ENCODE measurements around the gene COPRS. TPM values are rescaled to one million over a fixed set of nuclear protein-coding genes. Genes with fewer than 3 reads are reported as not detected.
"Not testable (repeated sequence)": the region's sequence is repeated elsewhere in the genome, so short reads cannot be mapped to it uniquely, and the experiment has no call there.

The COPRS gene
- polyA plus RNA-seq, 3 donors = 40.7 to 48.4 (median 45.5) TPM

GRCh38 chr17:31857920-31858641, 963 bp downstream of the COPRS start:
- no peak for DNase-seq

DNA sequence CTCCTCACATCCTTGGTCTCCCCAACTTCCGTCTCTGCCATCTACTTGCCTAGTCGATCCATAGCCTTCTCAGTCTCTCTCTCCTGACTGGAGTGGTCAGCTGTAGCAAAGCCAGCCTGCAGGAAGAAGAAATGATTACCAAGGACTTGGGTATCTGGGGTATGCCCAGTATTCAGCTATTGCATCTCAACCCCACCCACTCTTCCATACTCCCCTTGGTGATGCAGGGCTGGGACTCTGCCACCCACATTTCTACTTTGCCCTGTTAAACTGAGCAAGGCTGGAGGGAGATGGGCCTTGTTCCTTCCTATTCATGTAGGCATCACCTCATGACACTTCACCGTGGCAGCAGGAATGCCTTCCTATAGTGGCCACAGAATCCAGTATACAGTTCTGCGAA, 2.3 kb downstream of the COPRS start:
- DNase-seq = no peak

- no peak for DNase-seq
Observed at GRCh38 chr17:31854672-31855071, 4.4 kb downstream of the COPRS start.

GRCh38 chr17:31853911-31854470, 5.1 kb downstream of the COPRS start:
- no peak for DNase-seq

DNA sequence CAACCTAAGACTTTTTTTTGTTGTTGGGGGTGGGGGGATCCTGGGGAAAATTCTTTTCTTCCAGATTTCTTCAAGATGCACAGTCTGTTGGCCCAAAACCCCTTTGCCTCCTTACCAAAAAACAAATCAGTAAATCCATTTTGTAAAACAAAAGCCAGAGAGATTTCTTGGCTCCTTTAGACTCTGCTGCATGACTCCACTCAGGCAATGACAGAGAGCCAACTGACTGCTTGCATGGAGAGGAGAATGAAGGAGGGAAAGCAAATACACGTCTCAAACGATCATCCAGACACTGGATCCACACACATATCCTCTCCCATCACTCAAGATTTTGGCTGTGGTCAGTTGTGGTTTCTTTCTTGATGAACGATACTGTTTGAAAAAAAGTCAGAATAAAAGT, 13.8 kb downstream of the COPRS start:
- no peak for DNase-seq

GRCh38 chr17:31843070-31843745, 15.8 kb downstream of the COPRS start:
- no peak for DNase-seq

- peak; percentile 79 for DNase-seq
Observed at GRCh38 chr17:31842195-31843069, 16.6 kb downstream of the COPRS start.

DNA sequence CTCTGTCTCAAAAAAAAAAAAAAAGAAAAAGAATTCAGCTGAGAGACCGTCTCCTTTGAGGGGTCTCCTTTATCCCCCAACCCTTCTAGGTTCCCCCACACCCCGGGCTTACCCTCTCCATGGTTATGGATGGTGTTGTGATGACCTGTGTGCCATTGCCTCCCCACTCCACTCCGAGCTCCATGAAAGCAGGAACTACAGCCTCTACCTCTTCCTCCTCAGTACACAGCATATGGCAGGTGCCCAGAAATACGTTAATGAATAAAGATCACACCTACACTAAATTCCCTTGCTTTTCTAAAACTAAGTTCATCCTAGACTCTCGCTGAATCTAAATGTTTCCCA, 17.2 kb downstream of the COPRS start:
- DNase-seq = no peak

DNA sequence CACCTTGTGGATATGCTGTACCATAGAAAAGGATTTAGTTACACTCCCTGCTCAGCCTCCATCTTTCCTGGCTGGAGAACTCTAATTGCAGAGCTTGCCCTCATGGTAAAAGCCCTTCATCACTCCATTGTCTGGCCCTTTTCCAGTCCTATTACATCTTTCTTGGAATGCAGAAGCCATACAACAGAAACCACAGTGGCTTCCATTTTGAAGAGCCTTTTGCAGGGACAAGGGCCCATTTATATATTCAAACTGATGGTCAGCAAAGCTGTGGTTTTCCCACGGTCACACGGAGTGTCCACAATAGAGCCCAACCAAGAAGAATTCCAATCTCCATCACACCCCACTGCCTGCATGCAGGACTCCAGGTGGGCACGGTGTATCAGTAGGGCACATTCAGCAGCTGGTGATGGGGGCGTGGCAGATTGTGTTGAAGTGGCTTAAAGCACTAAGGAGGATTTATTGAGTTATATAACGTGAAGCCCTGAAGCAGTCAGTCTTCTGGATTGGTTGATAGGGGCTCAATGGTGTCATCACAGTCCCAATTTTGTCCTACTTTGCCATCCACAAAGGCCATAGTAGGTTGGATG, 20.3 kb downstream of the COPRS start:
- DNase-seq = no peak

GRCh38 chr17:31835984-31836383, 23.1 kb downstream of the COPRS start:
- DNase-seq = no peak

GRCh38 chr17:31834448-31834847, 24.6 kb downstream of the COPRS start:
- no peak for DNase-seq

GRCh38 chr17:31832746-31833145, 26.3 kb downstream of the COPRS start:
- DNase-seq = no peak

DNA sequence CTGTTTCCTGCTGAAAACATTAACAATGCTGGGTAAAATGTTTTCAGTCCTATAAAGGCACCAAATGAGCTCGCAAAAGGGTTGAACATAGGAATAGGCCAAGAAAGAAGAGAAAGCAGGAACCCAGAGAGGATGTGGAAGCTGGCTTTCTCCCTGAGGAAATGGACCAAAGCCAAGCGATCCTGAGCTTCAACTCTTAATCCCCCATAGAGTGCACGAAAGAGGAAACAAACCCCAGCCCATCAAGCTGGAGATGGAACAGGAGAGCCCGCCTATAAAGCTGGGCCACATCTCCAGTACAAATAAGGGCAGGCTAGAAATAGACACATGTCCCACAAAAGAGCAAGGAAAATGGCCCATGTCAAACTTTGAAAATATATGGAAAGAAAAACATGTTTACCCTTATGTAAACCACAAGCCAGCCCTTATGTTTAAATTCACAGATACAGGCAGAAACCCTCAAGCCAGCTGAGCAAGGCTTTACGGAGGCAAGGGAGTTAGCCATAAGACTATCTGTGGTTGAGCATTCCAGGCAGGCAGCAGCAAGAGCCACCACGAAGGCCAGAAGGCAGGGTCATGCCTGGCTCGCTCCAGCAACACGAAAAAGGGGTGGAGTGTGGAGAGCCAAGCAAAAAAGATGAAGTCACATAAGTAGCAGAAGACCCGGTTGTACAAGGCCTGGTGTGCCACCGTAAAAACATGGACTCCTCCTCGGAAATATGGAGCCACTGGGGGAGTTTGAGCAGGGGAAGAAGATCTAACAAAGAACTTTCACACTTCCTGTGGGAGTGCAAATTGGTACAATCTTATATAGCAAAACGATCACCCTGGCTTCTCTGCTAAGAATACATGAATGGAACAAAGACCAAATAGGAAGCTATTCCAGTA, 27.8 kb downstream of the COPRS start:
- DNase-seq = no peak

DNA sequence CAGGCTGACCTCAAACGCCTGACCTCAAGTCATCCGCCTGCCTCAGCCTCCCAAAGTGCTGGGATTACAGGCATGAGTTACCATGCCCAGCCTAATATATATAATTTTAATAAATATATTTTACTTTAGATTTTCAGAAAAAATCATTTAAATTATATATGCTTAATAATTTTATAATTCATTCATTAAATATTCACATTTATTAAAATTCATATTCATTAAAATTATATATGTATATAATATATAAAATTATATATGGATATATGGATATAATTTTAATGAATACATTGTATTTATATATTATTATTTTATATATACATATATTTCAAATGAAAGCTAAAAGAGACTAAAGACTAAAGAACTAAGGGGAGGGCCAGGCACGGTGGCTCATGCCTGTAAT, 29.4 kb downstream of the COPRS start:
- DNase-seq = no peak

DNA sequence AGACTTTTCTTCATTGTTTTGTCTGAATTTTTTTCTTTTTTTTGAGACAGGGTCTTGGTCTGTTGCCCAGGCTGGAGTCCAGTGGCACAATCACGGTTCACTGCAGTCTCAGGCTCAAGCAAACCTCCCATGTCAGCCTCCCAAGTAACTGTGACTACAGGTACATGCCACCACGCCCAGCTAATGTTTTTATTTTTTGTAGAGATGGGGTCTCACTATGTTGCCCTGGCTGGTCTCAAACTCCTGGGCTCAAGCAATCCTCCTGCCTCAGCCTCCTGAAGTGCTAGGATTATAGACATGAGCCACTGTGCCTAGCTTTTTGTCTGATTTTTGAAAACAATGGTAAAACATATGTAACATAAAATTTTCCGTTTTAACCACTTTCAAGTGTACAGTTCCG, 30.1 kb downstream of the COPRS start:
- not testable (repeated sequence) for DNase-seq

GRCh38 chr17:31825961-31826691, 32.9 kb downstream of the COPRS start:
- no peak for DNase-seq

DNA sequence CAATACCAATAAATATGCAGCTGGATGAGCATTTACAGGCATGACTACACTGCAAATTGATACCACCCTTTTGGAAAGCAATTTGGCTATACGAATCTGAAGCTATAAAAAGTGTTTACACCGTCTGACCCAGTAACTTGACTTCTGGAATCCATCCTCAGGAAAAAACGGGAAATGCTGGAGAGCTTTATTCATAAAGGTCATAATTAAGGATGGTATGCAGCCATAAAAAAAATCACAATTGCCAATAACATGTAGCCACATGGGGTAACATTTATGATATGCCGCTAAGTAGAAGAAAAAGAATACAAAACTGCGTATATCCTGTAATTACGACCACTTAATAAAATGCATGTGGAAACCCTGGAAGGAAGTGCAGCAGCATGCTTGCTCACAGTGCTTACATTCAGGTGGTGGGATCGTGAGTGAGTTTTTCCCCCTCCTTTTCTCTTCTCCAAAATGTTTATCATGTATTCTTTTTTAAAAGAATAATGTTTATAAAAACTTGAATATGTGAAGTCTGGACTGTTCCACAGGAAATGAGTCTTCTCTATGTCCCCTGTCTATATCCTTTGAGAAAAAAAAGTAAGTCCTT, 34.2 kb downstream of the COPRS start:
- no peak for DNase-seq

- DNase-seq = no peak
Observed at GRCh38 chr17:31823014-31823413, 36.0 kb downstream of the COPRS start.

DNA sequence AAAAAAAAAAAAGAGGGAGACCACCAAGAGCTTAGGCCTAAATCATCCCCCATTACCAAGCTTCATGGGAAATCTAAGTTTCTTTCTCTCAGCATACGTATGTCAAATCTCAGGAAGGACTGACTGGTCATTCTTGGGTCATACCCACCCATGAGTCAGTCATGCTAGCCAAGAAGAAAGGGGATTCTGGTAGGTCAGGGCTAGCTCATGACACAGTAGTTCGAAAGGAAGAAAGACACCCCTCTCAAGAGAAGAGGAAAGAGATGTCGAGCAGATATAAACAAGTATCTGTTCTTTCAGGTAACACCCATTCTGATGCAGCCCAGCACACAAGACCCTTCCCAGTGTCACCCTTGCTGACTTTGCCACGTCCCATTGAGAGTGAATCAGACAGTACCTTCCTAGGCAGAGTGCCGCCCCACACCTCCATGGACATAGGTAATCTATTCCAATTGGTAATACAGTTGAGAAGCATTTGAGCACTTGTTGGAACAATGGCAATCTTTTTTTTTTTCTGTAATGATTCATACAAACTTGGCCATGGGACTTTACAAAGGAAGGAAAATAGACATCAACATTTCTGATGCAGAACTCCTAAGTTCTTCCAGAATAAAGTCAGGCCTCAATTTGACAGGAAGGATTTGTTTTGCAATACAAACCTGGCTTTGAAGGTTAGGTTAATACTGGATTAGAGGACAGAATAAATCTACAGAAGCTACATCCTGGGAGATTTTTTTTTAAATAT, 38.2 kb downstream of the COPRS start:
- DNase-seq = no peak
